Suprapubic skin (tissue), 4 donors: ENCODE measurements around the gene KATNB1. TPM values are rescaled to one million over a fixed set of nuclear protein-coding genes. Genes with fewer than 3 reads are reported as not detected.
A peak's percentile ranks its signal among the peaks of the same experiment; 100 is the strongest.
"Not testable (repeated sequence)": the region's sequence is repeated elsewhere in the genome, so short reads cannot be mapped to it uniquely, and the experiment has no call there.

Source experiments
- DNase-seq, 2 donors: peaks; one replicate each; pipeline ENCODE4 v3.0.0-alpha.2; 2019; ENCODE audit warnings: low spot score in 2 of 2
- H3K27ac ChIP-seq: fragments of 200-600 bp; sonication (generic); one replicate; pipeline ENCODE4 v1.5.1; 2019
- H3K27me3 ChIP-seq: fragments of 200-600 bp; sonication (generic); one replicate; pipeline ENCODE4 v1.5.1; 2019
- H3K36me3 ChIP-seq: fragments of 200-600 bp; sonication (generic); one replicate; pipeline ENCODE4 v1.5.1; 2019
- H3K4me1 ChIP-seq: fragments of 200-600 bp; sonication (generic); one replicate; pipeline ENCODE4 v1.5.1; 2019
- H3K4me3 ChIP-seq: fragments of 200-600 bp; sonication (generic); one replicate; pipeline ENCODE4 v1.5.1; 2019; ENCODE audit warnings: mild to moderate bottlenecking
- H3K9me3 ChIP-seq: fragments of 200-600 bp; sonication (generic); one replicate; pipeline ENCODE4 v1.5.1; 2019
- CTCF ChIP-seq, 2 donors: fragments of 200-600 bp in 1 of 2; fragments of 450-650 bp in 1 of 2; sonication (generic) in 1 of 2; IDR thresholded peaks; one replicate each; pipeline ENCODE4 v1.5.1; 2016 to 2019; ENCODE audit warnings: antibody characterized with exemption in 2 of 2, mild to moderate bottlenecking in 1 of 2, moderate library complexity in 1 of 2
- EP300 ChIP-seq: sonication (generic); formaldehyde crosslinking; IDR thresholded peaks from one replicate; pipeline ENCODE4 v1.6.1; 2017; ENCODE audit warnings: antibody characterized with exemption
- POLR2A ChIP-seq, 2 donors: fragments of 450-650 bp; IDR thresholded peaks; one replicate each; pipeline ENCODE4 v1.6.1; 2017; ENCODE audit warnings: antibody characterized with exemption in 2 of 2, mild to moderate bottlenecking in 2 of 2, moderate library complexity in 2 of 2
- POLR2AphosphoS5 ChIP-seq, 3 donors: sonication (generic); formaldehyde crosslinking; IDR thresholded peaks; one replicate each; pipeline ENCODE4 v1.6.1; 2017; ENCODE audit warnings: antibody characterized with exemption in 3 of 3
- WGBS: methylation state at CpG from one replicate; pipeline ENCODE4 v1.1.5; 2018; 5-methylcytosine and 5-hydroxymethylcytosine counted together
- total RNA-seq, 4 donors: library from RNA; depleted of rRNA; stranded (reverse); fragments of >200 nt; gene quantifications; one replicate each; pipeline ENCODE4 v1.1.0, GENCODE V29; 2016

KATNB1 gene
- total RNA-seq, 4 donors from 2014 or later: 47.8 to 62.7 (median 55.7) TPM

- H3K4me3 ChIP-seq: no peak overlapping the region
These were observed 28.2 kb upstream of the KATNB1 start for GRCh38 chr16:57707331-57707730.

GRCh38 chr16:57708168-57708567 lies 27.4 kb upstream of the KATNB1 start:
- DNase-seq: no peak
- WGBS: 99% methylated on average over 3 of the region's 3 CpGs
- Histone ChIP-seq H3K9me3 (no peaks in the 10 kb centered on the region), H3K27ac (no peak overlapping the region), H3K36me3 (no peaks in the 10 kb centered on the region), H3K4me1 (no peaks in the 10 kb centered on the region), H3K27me3 (no peaks in the 10 kb centered on the region), H3K4me3 (no peak overlapping the region)
- no peak for TF ChIP-seq POLR2A (IDR thresholded peaks at IDR 0.05)

More at GRCh38 chr16:57707331-57707730, 28.2 kb upstream of the KATNB1 start:
- Histone ChIP-seq H3K9me3 (no peaks in the 10 kb centered on the region), H3K4me1 (no peaks in the 10 kb centered on the region), H3K27ac (no peak overlapping the region), H3K36me3 (no peaks in the 10 kb centered on the region), H3K27me3 (no peaks in the 10 kb centered on the region)
- TF ChIP-seq EP300: no peak
- no peak for TF ChIP-seq POLR2A (IDR thresholded peaks at IDR 0.05)
- TF ChIP-seq CTCF (IDR thresholded peaks at IDR 0.05): no peak
- DNase-seq: peak in 1 of 2 donors; percentile 13
- WGBS: 76% methylated on average over 9 of the region's 11 CpGs

- DNase-seq: no peak
- H3K4me3 ChIP-seq: no peak overlapping the region
- H3K27me3 ChIP-seq: no peaks in the 10 kb centered on the region
- WGBS: 91% methylated on average over 3 of the region's 3 CpGs
- H3K36me3 ChIP-seq: no peaks in the 10 kb centered on the region
- H3K4me1 ChIP-seq: no peaks in the 10 kb centered on the region
- no peaks in the 10 kb centered on the region for H3K9me3 ChIP-seq
- no peak for TF ChIP-seq EP300
- TF ChIP-seq POLR2A (IDR thresholded peaks at IDR 0.05): no peak
- no peak overlapping the region for H3K27ac ChIP-seq
These were observed 25.9 kb upstream of the KATNB1 start for GRCh38 chr16:57709663-57710062.

- TF ChIP-seq POLR2A (IDR thresholded peaks at IDR 0.05) (no peak), CTCF (IDR thresholded peaks at IDR 0.05) (no peak), POLR2AphosphoS5 (IDR thresholded peaks at IDR 0.05) (no peak), EP300 (no peak)
- H3K36me3 ChIP-seq: no peaks in the 10 kb centered on the region
- no peaks in the 10 kb centered on the region for H3K4me1 ChIP-seq
- H3K4me3 ChIP-seq: no peak overlapping the region
- WGBS: 89% methylated on average over 5 of the region's 5 CpGs
- no peak for DNase-seq
- H3K9me3 ChIP-seq: no peaks in the 10 kb centered on the region
- no peak overlapping the region for H3K27ac ChIP-seq
- H3K27me3 ChIP-seq: no peaks in the 10 kb centered on the region
These were observed 24.2 kb upstream of the KATNB1 start for GRCh38 chr16:57711346-57711745.

GRCh38 chr16:57711993-57712392 lies 23.6 kb upstream of the KATNB1 start:
- no peaks in the 10 kb centered on the region for H3K27me3 ChIP-seq
- H3K9me3 ChIP-seq: no peaks in the 10 kb centered on the region
- 90% methylated on average over 3 of the region's 3 CpGs for WGBS
- DNase-seq: no peak
- H3K4me1 ChIP-seq: no peaks in the 10 kb centered on the region
- H3K36me3 ChIP-seq: no peaks in the 10 kb centered on the region
- TF ChIP-seq EP300 (no peak), POLR2AphosphoS5 (IDR thresholded peaks at IDR 0.05) (no peak), POLR2A (IDR thresholded peaks at IDR 0.05) (no peak), CTCF (IDR thresholded peaks at IDR 0.05) (no peak)
- no peak overlapping the region for H3K4me3 ChIP-seq
- H3K27ac ChIP-seq: no peak overlapping the region

GRCh38 chr16:57712569-57712968 lies 23.0 kb upstream of the KATNB1 start:
- not testable (repeated sequence) for H3K36me3 ChIP-seq, H3K4me3 ChIP-seq, DNase-seq, H3K4me1 ChIP-seq, H3K27me3 ChIP-seq, H3K27ac ChIP-seq, H3K9me3 ChIP-seq
- WGBS: 63% methylated on average over 6 of the region's 6 CpGs

- no peak for TF ChIP-seq POLR2A (IDR thresholded peaks at IDR 0.05)
- no peak for DNase-seq
- H3K4me1 ChIP-seq: no peaks in the 10 kb centered on the region
These were observed 22.0 kb upstream of the KATNB1 start for GRCh38 chr16:57713596-57713995.

More at GRCh38 chr16:57713596-57713995, 22.0 kb upstream of the KATNB1 start:
- H3K27me3 ChIP-seq: no peaks in the 10 kb centered on the region
- H3K27ac ChIP-seq: no peak overlapping the region
- 87% methylated on average over 8 of the region's 8 CpGs for WGBS
- H3K4me3 ChIP-seq: no peak overlapping the region
- H3K36me3 ChIP-seq: no peaks in the 10 kb centered on the region
- H3K9me3 ChIP-seq: no peaks in the 10 kb centered on the region
